Kidney glomerular epithelial cell (primary cell): ENCODE data around the gene RYR2.

Experiments
- DNase-seq: peaks from one replicate; lab custom pipeline; 2025; lab: John Stamatoyannopoulos, UW

RYR2 gene

GRCh38 chr1:237672748-237673147 is 630.8 kb downstream of the RYR2 start:
- DNase-seq: peak; percentile 21

GRCh38 chr1:237673631-237674030 is 631.6 kb downstream of the RYR2 start:
- DNase-seq: no peak

- DNase-seq: peak; percentile 83
Measured at GRCh38 chr1:237677979-237678378, 636.0 kb downstream of the RYR2 start.

- DNase-seq: no peak
Measured at GRCh38 chr1:237679687-237680086, 637.7 kb downstream of the RYR2 start.

- no peak for DNase-seq
Measured at GRCh38 chr1:237681210-237681609, 639.2 kb downstream of the RYR2 start.

- DNase-seq: no peak
Measured at GRCh38 chr1:237684236-237684635, 642.3 kb downstream of the RYR2 start.

- no peak for DNase-seq
Measured at GRCh38 chr1:237685551-237685950, 643.6 kb downstream of the RYR2 start.

- no peak for DNase-seq
Measured at GRCh38 chr1:237687804-237688203, 645.8 kb downstream of the RYR2 start.

- no peak for DNase-seq
Measured at GRCh38 chr1:237690656-237691055, 648.7 kb downstream of the RYR2 start.

GRCh38 chr1:237692255-237692654 is 650.3 kb downstream of the RYR2 start:
- DNase-seq: no peak

GRCh38 chr1:237695878-237696277 is 653.9 kb downstream of the RYR2 start:
- DNase-seq: no peak

- no peak for DNase-seq
Measured at GRCh38 chr1:237700181-237700580, 658.2 kb downstream of the RYR2 start.

- no peak for DNase-seq
Measured at GRCh38 chr1:237701534-237701933, 659.5 kb downstream of the RYR2 start.

GRCh38 chr1:237702161-237702560 is 660.2 kb downstream of the RYR2 start:
- DNase-seq: no peak

GRCh38 chr1:237705462-237705861 is 663.5 kb downstream of the RYR2 start:
- no peak for DNase-seq

- no peak for DNase-seq
Measured at GRCh38 chr1:237709355-237709754, 667.4 kb downstream of the RYR2 start.

GRCh38 chr1:237711281-237711680 is 669.3 kb downstream of the RYR2 start:
- DNase-seq: no peak

GRCh38 chr1:237712082-237712481 is 670.1 kb downstream of the RYR2 start:
- DNase-seq: no peak

GRCh38 chr1:237712586-237713157 is 670.7 kb downstream of the RYR2 start:
- DNase-seq: no peak

GRCh38 chr1:237713916-237714315 is 671.9 kb downstream of the RYR2 start:
- DNase-seq: peak; percentile 22

- no peak for DNase-seq
Measured at GRCh38 chr1:237717106-237717505, 675.1 kb downstream of the RYR2 start.

- DNase-seq: no peak
Measured at GRCh38 chr1:237730826-237731350, 688.9 kb downstream of the RYR2 start.

- DNase-seq: no peak
Measured at GRCh38 chr1:237732657-237733056, 690.7 kb downstream of the RYR2 start.

- no peak for DNase-seq
Measured at GRCh38 chr1:237736372-237737029, 694.5 kb downstream of the RYR2 start.
